GM19397 (cell line): Measurements from ENCODE around the gene INS.

Source experiments
- ATAC-seq: cut with Tn5 transposase; IDR thresholded peaks from one replicate; pipeline ENCODE4 v1.9.1; 2021; ENCODE audit warnings: mild to moderate bottlenecking, moderate library complexity; ENCODE audit not compliant: unreplicated experiment

The INS gene

DNA sequence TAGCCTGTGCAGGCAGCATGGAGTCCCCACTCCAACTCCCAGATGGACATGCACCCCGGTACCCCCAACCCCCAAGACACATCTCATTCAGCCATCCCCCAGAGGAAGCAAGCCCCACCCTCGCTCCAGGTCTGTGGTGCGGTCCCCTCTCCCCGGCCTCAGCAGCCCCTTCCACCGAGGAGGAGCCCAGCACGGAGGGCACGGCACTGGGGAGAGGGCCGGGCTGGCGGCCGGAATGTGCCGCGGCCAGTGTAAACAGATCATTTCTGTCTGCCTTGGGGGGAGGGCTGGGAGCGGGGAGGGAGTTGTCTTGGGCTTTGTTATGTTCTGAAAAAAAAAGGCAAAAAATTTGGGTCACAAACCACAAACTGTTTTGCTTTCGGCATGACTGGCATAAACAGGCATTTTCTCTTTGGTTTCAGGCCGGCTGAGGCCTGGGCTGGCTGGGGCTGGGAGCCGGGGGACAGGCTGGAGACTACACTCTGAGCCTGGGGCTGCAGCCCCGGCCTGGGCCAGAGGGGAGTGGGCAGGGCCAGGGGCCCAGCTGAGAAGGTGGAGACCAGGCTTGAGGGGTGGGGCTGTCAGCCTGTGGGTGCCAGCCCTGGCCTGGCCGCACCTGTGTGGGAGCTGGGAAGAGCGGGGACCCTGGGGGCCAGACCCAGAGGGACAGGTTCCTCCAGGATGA, 38.6 kb downstream of the INS start:
- ATAC-seq = no peak

DNA sequence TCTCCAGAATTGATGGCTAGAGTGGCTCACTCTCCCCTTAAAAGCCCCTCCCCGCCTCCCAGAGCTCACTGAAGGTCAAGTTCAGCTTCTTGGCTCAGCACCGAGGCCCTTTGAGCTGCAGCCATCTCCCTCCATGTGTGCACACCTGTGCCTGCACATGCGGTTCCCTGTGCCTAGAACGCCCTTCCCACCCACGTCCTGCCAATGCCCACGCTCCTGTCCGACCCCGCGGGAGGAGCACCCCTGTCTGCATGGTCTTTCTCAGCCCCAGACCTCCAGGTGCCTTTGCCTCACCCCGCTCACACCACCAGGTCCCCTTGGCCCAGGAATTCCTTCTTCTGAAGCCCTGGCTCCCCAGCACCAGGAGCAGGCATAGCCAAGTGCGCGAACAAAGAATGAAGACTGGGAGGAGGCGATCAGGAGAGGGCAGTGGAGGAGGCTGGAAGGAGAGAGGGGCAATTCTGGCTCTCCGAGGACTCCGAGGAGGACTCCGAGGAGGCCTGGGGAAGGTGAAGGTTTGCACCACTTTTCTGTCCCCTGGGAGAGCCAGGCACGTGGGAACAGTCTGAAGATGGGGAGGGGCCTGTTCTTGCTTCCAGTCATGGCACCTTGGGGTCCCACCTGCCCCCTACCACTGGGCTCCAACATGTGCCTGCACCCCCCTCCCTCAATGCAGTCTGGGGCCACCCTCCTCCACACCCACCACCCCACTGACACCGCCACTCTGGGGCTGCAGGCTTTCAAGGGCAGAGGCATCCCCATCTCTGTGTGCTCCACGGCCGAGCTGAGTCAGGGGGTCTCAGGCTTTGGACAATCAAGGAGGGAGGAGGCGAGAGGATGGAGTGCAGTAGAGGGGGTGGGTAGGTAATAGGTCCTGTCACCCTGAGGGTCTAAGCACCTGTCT, 39.5 kb downstream of the INS start:
- ATAC-seq = no peak

DNA sequence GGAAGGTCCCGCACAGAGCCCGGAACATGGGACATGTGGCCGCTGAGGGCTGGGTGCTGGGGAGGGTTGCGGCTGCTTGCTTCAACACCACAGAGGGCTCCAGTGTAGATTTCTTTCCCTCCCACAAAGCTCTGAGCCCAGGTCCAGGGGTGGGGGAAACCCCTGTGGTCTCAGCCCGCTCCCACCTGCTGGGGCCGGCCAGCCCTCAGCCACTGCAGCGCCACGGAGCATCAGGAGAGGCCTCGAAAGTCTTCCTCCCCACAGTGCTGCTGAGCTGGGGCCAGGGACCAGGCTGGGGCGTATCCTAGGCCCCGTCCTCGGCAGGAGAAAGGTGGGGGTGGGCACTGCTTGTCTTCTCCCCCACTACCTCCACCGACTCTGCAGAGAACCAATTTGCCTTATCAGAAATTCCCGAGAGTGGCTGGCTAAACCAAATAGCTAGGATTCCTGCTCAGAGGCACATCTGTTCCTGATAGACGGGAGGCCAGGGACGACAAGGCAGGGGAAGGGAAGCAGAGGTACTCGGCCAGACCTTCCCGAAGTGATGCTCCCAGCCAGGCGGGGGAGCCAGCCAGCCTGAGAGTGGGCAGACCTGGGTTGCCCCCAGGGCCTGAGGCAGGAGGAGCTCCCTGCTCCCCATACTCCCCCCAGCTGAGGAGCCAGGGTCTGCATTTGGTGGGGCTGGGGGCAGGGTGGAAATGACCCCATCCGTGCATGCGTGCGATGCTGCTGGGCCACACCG, 40.5 kb downstream of the INS start:
- ATAC-seq = no peak

DNA sequence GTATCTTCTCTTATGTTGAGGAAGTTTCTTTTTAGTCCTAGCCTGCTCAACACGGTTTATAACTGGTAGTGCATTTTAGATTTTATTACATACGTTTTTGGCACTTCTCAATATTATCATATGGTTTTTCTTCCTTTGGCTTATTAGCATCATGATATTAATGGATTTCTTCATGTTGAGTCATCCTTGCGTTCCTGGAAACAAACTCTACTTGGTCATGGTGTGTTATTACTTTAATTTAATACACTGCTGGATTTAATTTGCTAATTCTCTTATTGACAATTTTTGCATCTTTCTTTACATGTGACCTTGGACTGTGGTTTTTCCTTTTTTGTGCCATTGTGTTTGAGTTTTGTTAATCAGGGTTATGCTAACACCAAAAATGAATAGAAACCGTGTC, 42.3 kb downstream of the INS start:
- ATAC-seq = no peak

DNA sequence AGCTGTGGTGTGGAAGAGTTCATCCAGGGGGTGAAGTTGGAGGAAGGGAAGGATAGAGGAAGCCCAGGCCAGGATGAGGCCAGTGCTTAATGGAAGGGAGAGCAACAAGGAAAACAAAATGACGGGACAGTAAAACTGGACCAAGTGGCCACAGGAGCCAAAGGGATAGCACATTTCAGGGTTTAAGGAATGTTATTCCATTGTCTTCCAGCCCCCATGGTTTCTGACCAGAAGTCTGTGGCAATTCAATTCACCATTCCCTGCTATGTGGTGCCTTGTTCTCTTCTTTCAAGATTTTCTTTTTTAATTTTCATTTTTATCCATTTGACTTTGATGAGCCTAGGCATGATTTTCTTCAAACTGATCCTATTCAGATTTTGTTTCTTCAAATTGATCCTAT, 44.3 kb downstream of the INS start:
- ATAC-seq = no peak

DNA sequence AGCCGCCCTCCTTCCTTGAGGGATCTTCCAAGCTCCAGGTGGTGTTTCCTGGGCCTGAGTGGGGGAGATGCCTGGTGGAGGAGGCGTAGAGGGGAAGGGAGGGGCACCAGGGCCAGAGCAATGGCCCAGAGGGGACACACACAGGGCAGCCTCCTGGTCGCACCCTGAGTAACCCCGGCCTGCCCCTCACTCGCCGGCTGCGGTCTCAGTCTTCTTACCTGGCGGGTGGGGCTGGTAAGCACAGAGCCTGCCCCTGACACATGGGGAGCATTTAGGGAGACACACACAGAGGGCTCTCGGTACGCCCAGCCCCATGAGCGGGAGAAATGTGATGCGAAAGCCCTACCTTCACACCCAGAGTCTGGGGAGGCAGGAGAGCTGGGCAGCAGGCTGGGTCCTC, 45.7 kb downstream of the INS start:
- no peak for ATAC-seq

DNA sequence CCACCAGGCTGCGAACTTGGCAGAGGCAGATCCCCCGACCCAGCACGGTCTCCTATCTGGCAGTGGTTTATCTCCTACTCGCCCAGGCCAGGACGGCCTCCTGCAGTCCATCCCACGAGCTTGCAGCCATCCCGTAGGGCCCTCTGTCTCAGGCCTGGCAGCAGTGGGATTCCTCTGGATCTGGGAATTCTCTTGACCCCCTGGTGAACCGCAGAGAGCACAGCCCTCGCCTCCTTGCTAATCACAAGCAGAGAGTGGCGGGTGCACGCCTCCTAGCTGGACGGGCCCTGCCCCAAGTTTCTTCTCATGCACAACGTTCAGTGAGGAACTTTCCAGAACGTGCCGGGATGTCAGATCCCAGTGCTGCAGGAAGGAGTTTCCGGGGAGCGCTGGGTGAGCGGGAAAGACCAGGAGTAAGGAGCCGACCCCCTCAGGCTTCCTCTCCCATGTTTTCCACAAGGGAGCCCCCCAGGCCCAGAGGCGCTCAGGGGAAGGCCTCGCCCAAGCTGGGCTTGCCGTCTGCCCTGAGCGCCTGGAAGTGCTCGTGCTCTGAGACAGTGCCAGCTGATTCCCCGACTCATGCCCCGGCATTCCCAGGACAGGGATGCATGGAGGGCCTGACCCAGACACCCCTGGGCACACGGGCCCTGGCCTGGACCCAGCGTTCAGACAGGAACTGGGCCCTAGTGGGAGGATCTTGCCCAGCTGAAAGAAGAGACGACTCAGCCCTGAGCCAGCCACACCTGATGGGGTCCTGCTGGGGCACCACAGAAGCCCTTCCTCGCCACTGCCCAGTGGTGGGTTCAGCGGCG, 46.4 kb downstream of the INS start:
- no peak for ATAC-seq

DNA sequence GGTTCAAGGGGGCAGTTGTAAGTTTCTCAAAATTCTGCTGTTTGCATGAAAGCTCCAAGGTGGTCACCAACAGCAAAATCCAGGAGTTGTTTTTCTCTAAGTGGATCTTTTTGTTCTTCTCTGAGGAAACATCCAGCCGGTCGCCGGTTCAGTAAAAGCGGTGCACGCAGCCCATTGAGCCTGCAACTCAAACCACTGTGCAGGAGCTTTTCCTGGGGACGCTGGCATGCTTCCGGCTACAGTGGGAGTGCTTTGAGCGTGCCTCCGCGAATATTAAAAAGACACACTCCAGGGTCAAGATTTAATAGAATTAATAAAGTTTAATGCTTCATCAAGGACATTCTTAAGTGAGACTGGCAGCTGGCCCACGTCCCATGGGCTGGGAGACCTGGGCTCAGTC, 47.2 kb downstream of the INS start:
- no peak for ATAC-seq

DNA sequence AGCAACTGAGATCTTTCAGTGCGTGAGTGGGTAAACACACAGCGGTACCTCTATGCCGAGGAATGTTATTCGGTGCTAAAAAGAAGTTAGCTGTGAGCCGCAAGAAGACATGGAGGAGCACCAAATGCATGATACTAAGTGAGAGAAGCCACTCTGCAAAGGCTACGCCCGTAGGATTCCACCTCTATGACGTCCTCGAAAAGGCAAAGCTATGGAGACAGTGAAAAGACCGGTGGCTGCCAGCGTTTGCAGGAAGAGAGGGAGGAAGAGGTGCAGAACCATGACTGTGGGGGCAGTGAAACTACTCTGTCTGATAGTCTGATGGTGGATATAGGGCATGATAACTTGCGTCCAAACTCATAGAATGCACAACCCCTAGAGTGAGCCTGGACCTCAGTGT, 50.5 kb downstream of the INS start:
- ATAC-seq = no peak
